ENCODE measurements around the gene MIDN.

Gene MIDN

DNA sequence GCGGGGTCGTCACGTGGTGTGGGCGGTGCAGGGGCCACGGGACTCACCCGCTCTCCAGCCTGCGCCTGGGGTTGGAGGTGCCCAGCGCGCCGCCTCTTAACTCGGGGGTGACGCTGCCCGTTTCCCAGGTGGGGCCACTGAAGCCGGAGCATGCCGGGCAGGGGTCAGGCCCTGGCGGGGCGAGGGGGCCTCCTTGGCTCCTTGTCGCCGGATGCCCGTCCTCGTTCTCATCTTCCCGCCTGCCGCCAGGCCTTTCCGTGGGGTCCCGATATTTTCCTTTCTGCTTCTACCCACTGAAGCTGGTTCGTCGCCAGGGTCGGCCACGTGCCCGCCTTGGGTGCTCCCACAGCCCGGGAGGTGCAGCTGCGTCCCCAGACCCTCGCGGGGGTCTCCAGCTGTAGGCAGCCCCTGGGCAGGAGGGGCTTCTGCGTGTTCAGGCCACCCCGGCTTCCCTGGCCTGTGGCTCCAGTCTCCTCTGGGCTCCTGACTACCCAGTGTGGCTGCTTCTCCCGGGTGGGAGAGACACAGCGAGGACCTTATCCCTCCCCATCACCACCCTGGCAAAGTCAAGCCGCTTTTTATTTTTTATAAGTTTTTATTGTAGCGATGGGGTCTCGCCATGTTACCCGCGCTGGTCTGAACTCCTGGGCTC lies 27.7 kb downstream of the MIDN start:
- H3F3A ChIP-seq (ENCODE audit: low read depth), result peaks cover 14% of the 10 kb centered on the region

DNA sequence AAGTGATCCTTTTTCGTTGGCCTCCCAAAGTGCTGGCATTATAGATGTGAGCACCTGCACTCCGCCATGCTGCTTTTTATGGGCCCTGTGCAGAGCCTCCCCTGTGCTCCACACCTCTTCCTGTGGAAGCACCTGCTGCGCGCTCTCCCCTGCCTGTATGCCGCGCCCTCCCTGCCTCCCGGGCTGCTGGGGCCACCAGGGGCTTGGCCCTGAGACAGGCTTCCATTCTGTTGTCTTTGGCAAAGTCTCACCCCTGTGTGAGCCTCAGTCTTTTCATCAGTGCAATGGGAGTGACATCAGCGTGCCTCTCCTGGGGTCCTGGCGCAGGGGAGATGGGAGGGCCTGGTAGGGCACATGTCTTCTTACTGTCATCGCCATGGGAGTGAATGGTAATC lies 28.2 kb downstream of the MIDN start:
- Histone ChIP-seq H3K9ac (ENCODE audit: low read depth, low read length, poor library complexity, severe bottlenecking) (peak overlapping the region; percentile 85), H3K36me3 (ENCODE audit: insufficient read depth, low read length) (peaks cover 44% of the 10 kb centered on the region; the same call in 1 of the 2 replicates), H3K4me3 (ENCODE audit: low read length, poor library complexity, severe bottlenecking) (peak overlapping the region; percentile 90), H2AFZ (ENCODE audit: low read length) (no peak overlapping the region), H3F3A (ENCODE audit: low read depth) (peaks cover 14% of the 10 kb centered on the region), H4K20me1 (ENCODE audit: insufficient read depth, low read length, poor library complexity, severe bottlenecking) (peaks cover 46% of the 10 kb centered on the region), H3K4me2 (ENCODE audit: low read depth, low read length, poor library complexity, severe bottlenecking) (peak overlapping the region; percentile 98), H3K27me3 (ENCODE audit: insufficient read depth, low read length, poor library complexity, severe bottlenecking) (no peaks in the 10 kb centered on the region), H3K9me3 (ENCODE audit: insufficient read depth, low read depth, low read length) (no peaks in the 10 kb centered on the region), H3K4me1 (ENCODE audit: insufficient read depth, low read length, poor library complexity, severe bottlenecking) (peaks cover 23% of the 10 kb centered on the region), H3K79me2 (ENCODE audit: insufficient read depth, low read length) (peaks cover 51% of the 10 kb centered on the region), H3K9me2 (replicated peaks; ENCODE audit: low read depth, low read length) (no peaks in the 10 kb centered on the region)
- TF ChIP-seq, protein P1, sequence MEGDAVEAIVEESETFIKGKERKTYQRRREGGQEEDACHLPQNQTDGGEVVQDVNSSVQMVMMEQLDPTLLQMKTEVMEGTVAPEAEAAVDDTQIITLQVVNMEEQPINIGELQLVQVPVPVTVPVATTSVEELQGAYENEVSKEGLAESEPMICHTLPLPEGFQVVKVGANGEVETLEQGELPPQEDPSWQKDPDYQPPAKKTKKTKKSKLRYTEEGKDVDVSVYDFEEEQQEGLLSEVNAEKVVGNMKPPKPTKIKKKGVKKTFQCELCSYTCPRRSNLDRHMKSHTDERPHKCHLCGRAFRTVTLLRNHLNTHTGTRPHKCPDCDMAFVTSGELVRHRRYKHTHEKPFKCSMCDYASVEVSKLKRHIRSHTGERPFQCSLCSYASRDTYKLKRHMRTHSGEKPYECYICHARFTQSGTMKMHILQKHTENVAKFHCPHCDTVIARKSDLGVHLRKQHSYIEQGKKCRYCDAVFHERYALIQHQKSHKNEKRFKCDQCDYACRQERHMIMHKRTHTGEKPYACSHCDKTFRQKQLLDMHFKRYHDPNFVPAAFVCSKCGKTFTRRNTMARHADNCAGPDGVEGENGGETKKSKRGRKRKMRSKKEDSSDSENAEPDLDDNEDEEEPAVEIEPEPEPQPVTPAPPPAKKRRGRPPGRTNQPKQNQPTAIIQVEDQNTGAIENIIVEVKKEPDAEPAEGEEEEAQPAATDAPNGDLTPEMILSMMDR (conservative IDR thresholded peaks at IDR 0.05; ENCODE audit: low read length), result no peak
- TF ChIP-seq EZH2phosphoT487 (IDR thresholded peaks at IDR 0.05; ENCODE audit: borderline replicate concordance), result no peak

More for the DNA sequence above, 27.7 kb downstream of the MIDN start:
- Histone ChIP-seq H3K27me3 (ENCODE audit: insufficient read depth, low read length, poor library complexity, severe bottlenecking) (no peaks in the 10 kb centered on the region), H3K9ac (ENCODE audit: low read depth, low read length, poor library complexity, severe bottlenecking) (peak overlapping the region; percentile 85), H3K4me1 (ENCODE audit: insufficient read depth, low read length, poor library complexity, severe bottlenecking) (peaks cover 28% of the 10 kb centered on the region), H3K9me2 (replicated peaks; ENCODE audit: low read depth, low read length) (no peaks in the 10 kb centered on the region), H3K36me3 (ENCODE audit: insufficient read depth, low read length) (peaks cover 49% of the 10 kb centered on the region; the same call in 1 of the 2 replicates), H3K4me2 (ENCODE audit: low read depth, low read length, poor library complexity, severe bottlenecking) (peak overlapping the region; percentile 98), H3K79me2 (ENCODE audit: insufficient read depth, low read length) (peaks cover 56% of the 10 kb centered on the region), H2AFZ (ENCODE audit: low read length) (peak overlapping the region; percentile 21; the same call in 1 of the 2 replicates), H3K9me3 (ENCODE audit: insufficient read depth, low read depth, low read length) (no peaks in the 10 kb centered on the region), H4K20me1 (ENCODE audit: insufficient read depth, low read length, poor library complexity, severe bottlenecking) (peaks cover 51% of the 10 kb centered on the region), H3K4me3 (ENCODE audit: low read length, poor library complexity, severe bottlenecking) (peak overlapping the region; percentile 90)
- TF ChIP-seq, protein P1 (conservative IDR thresholded peaks at IDR 0.05; ENCODE audit: low read length), result no peak
- no peak for TF ChIP-seq EZH2phosphoT487 (IDR thresholded peaks at IDR 0.05; ENCODE audit: borderline replicate concordance)

DNA sequence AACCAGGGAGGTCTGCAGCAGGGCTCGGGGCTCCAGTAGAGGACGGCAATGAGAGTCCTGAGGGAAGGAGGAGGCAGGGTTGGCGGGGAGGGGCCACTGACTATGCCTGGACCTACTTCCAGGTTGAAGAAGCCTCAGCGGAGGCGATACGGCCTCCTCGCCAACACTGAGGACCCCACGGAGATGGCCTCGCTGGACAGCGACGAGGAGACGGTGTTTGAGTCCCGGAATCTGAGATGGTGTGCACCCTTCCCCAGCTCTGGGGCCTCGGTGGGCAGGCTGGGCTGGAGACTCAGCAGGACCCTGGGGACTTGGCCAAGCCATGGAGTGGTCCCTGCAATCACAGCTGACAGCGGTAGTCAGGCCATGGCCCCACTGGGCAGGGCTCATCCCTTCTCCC lies 28.7 kb downstream of the MIDN start:
- peak overlapping the region; percentile 85 for H3K9ac ChIP-seq (ENCODE audit: low read depth, low read length, poor library complexity, severe bottlenecking)
- H3K27me3 ChIP-seq (ENCODE audit: insufficient read depth, low read length, poor library complexity, severe bottlenecking), result no peaks in the 10 kb centered on the region
- H2AFZ ChIP-seq (ENCODE audit: low read length), result no peak overlapping the region
- H3K4me2 ChIP-seq (ENCODE audit: low read depth, low read length, poor library complexity, severe bottlenecking), result peak overlapping the region; percentile 98
- TF ChIP-seq, protein P1 (conservative IDR thresholded peaks at IDR 0.05; ENCODE audit: low read length), result no peak
- TF ChIP-seq EZH2phosphoT487 (IDR thresholded peaks at IDR 0.05; ENCODE audit: borderline replicate concordance), result no peak
- H3K4me1 ChIP-seq (ENCODE audit: insufficient read depth, low read length, poor library complexity, severe bottlenecking), result peaks cover 18% of the 10 kb centered on the region
- H3K9me3 ChIP-seq (ENCODE audit: insufficient read depth, low read depth, low read length), result no peaks in the 10 kb centered on the region
- H3K9me2 ChIP-seq (replicated peaks; ENCODE audit: low read depth, low read length), result no peaks in the 10 kb centered on the region
- H3K4me3 ChIP-seq (ENCODE audit: low read length, poor library complexity, severe bottlenecking), result peak overlapping the region; percentile 90
- H3K36me3 ChIP-seq (ENCODE audit: insufficient read depth, low read length), result peaks cover 40% of the 10 kb centered on the region; the same call in 1 of the 2 replicates
- peaks cover 13% of the 10 kb centered on the region for H3F3A ChIP-seq (ENCODE audit: low read depth)
- peaks cover 41% of the 10 kb centered on the region for H4K20me1 ChIP-seq (ENCODE audit: insufficient read depth, low read length, poor library complexity, severe bottlenecking)
- H3K79me2 ChIP-seq (ENCODE audit: insufficient read depth, low read length), result peaks cover 46% of the 10 kb centered on the region

All from Loucy (cell line).